Measurements from ENCODE around the gene CRLF3. TPM values are rescaled to one million over a fixed set of nuclear protein-coding genes. Genes with fewer than 3 reads are reported as not detected.
A peak's percentile ranks its signal among the peaks of the same experiment; 100 is the strongest.
"Not testable (repeated sequence)": the region's sequence is repeated elsewhere in the genome, so short reads cannot be mapped to it uniquely, and the experiment has no call there.

CRLF3 gene
- polyA plus RNA-seq, 3 donors from 2014 or later, result 85.8 to 98.7 (median 97.8) TPM

DNA sequence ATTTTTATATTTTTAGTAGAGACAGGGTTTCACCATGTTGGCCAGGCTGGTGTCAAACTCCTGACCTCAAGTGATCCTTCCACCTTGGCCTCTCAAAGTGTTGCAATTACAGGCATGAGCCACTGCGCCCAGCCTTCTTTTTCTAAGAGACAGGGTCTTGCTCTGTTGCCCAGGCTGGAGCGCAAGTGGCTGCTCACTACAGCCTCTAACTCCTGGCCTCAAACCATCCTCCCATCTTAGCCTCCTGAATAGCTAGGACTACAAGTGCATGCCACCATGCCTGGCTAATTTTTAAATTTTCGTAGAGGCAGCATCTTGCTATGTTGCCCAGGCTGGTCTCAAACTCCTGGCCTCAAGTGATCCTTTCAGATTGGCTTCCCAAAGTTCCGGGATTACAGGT, 76.9 kb downstream of the CRLF3 start:
- not testable (repeated sequence) for H3K9me3 Mint-ChIP-seq; H3K27me3 Mint-ChIP-seq (ENCODE audit: low read depth in 3 of 3); H3K4me1 Mint-ChIP-seq; H3K27ac Mint-ChIP-seq; H3K4me3 Mint-ChIP-seq; DNase-seq
- H3K36me3 Mint-ChIP-seq, result peaks cover 0 to 14% (median 4%) of the 10 kb centered on the region in 3 donors

GRCh38 chr17:30742669-30743068, 81.8 kb downstream of the CRLF3 start:
- not testable (repeated sequence) for H3K36me3 Mint-ChIP-seq; H3K9me3 Mint-ChIP-seq; H3K4me3 Mint-ChIP-seq; DNase-seq; H3K27me3 Mint-ChIP-seq (ENCODE audit: low read depth in 3 of 3)
- peaks cover 10 to 19% of the 10 kb centered on the region in 2 donors for H3K4me1 Mint-ChIP-seq
- H3K27ac Mint-ChIP-seq, result peak overlapping the region in 1 of 6 donors; percentile 13

DNA sequence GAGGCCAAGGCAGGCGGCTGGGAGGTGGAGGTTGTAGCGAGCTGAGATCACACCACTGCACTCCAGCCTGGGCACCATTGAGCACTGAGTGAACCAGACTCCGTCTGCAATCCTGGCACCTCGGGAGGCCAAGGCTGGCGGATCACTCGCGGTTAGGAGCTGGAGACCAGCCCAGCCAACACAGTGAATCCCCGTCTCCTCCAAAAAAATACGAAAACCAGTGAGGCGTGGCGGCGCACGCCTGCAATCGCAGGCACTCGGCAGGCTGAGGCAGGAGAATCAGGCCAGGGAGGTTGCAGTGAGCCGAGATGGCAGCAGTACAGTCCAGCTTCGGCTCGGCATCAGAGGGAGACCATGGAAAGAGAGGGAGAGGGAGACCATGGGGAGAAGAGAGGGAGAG, 88.1 kb downstream of the CRLF3 start:
- H3K4me1 Mint-ChIP-seq, result peaks cover 33 to 46% of the 10 kb centered on the region in 2 donors
- DNase-seq; H3K27me3 Mint-ChIP-seq (ENCODE audit: low read depth in 3 of 3); H3K9me3 Mint-ChIP-seq; H3K4me3 Mint-ChIP-seq; H3K36me3 Mint-ChIP-seq: not testable (repeated sequence)
- peak overlapping the region in 1 of 6 donors; percentile 32 for H3K27ac Mint-ChIP-seq

DNA sequence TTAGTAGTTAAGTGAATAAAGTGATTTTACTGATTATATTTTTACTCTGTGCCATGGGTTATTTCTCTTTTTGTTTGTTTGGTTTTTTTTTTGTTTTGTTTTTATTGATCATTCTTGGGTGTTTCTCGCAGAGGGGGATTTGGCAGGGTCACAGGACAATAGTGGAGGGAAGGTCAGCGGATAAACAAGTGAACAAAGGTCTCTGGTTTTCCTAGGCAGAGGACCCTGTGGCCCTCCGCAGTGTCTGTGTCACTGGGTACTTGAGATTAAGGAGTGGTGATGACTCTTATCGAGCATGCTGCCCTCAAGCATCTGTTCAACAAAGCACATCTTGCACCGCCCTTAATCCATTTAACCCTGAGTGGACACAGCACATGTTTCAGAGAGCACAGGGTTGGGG, 88.8 kb downstream of the CRLF3 start:
- not testable (repeated sequence) for H3K9me3 Mint-ChIP-seq; H3K36me3 Mint-ChIP-seq; H3K4me3 Mint-ChIP-seq; H3K27me3 Mint-ChIP-seq (ENCODE audit: low read depth in 3 of 3); DNase-seq
- Mint-ChIP-seq H3K4me1 (peaks cover 31 to 40% of the 10 kb centered on the region in 2 donors), H3K27ac (peak overlapping the region in 1 of 6 donors; percentile 48)

DNA sequence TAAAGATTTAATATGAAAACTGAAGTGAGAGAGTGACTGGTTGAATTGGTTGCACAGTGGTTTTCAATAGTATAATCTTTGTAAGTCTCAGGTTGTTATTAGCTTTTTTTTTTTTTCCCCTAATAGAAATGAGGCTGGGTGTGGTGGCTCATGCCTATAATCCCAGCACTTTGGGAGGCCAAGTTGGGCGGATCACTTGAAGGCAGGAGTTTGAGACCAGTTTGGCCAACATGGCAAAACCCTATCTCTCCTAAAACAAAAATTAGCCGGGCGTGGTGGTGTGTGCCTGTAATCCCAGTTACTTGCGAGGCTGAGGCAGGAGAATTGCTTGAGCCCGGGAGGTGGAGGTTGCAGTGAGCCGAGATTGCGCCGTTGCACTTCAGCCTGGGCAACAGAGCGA, 89.3 kb downstream of the CRLF3 start:
- DNase-seq; H3K36me3 Mint-ChIP-seq; H3K9me3 Mint-ChIP-seq; H3K27me3 Mint-ChIP-seq (ENCODE audit: low read depth in 3 of 3); H3K27ac Mint-ChIP-seq: not testable (repeated sequence)
- Mint-ChIP-seq H3K4me3 (peak overlapping the region in 2 of 5 donors; percentile 15 to 29), H3K4me1 (peaks cover 33 to 42% of the 10 kb centered on the region in 2 donors)

DNA sequence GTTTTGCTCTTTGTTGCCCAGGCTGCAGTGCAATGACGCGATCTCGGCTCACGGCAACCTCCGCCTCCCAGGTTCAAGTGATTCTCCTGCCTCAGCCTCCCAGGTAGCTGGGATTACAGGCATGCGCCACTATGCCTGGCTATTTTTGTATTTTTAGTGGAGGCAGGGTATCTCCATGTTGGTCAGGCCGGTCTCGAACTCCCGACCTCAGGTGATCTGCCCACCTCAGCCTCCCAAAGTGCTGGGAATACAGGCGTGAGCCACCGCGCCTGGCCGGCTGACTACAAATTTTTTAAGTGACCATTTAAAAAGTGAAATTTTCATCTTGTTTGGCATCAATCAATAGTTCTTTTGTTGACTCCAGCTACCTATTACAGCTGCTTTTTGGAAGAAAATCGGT, 90.3 kb downstream of the CRLF3 start:
- H3K36me3 Mint-ChIP-seq; H3K27me3 Mint-ChIP-seq (ENCODE audit: low read depth in 3 of 3); H3K27ac Mint-ChIP-seq; H3K4me3 Mint-ChIP-seq; DNase-seq; H3K9me3 Mint-ChIP-seq: not testable (repeated sequence)
- peaks cover 38 to 39% of the 10 kb centered on the region in 2 donors for H3K4me1 Mint-ChIP-seq

Other genes starting within 250 kb of the CRLF3 start
- gene ATAD5, start 7.3 kb upstream of the CRLF3 start, polyA plus RNA-seq, result 1 to 10 TPM; 1.7 to 2.5 (median 1.8) TPM
- gene TEFM, start 81.5 kb upstream of the CRLF3 start, polyA plus RNA-seq, result 10 to 100 TPM; 14.2 to 19.5 (median 14.9) TPM
- under 1 TPM in 1 of 3 donors, not detected in 2; 0.49 TPM for gene ADAP2, start 97.3 kb upstream of the CRLF3 start, polyA plus RNA-seq
- 10 to 100 TPM; 13.5 to 28.6 (median 22.2) TPM for gene RNF135, start 146.3 kb upstream of the CRLF3 start, polyA plus RNA-seq

Data from immature natural killer cell (primary cell).